Hepatocyte (in vitro differentiated cells): ENCODE measurements around the gene OR6M1. TPM values are rescaled to one million over a fixed set of nuclear protein-coding genes. Genes with fewer than 3 reads are reported as not detected.

Source experiments
- DNase-seq: peaks from one replicate; pipeline ENCODE4 v3.0.0-alpha.2; 2016; ENCODE audit warnings: low spot score
- H2AFZ ChIP-seq: fragments of 200-600 bp; sonication (generic); 2 replicates; pipeline ENCODE4 v1.6.0; 2016; ENCODE audit warnings: antibody characterized with exemption, mild to moderate bottlenecking
- H3K27ac ChIP-seq: fragments of 200-600 bp; sonication (generic); 2 replicates; pipeline ENCODE4 v1.5.1; 2016; ENCODE audit warnings: mild to moderate bottlenecking
- H3K27me3 ChIP-seq: fragments of 200-600 bp; sonication (generic); 2 replicates; pipeline ENCODE4 v1.6.1; 2016
- H3K36me3 ChIP-seq: fragments of 200-600 bp; sonication (generic); replicated peaks from 2 replicates; pipeline ENCODE4 v1.5.1; 2016; ENCODE audit warnings: low read depth; ENCODE audit not compliant: insufficient read depth
- H3K4me1 ChIP-seq: fragments of 200-600 bp; sonication (generic); 2 replicates; pipeline ENCODE4 v1.5.1; 2016; ENCODE audit warnings: mild to moderate bottlenecking, moderate library complexity; ENCODE audit not compliant: insufficient read depth
- H3K4me2 ChIP-seq: fragments of 200-600 bp; sonication (generic); 2 replicates; pipeline ENCODE4 v1.6.0; 2016
- H3K4me3 ChIP-seq: fragments of 200-600 bp; sonication (generic); 2 replicates; pipeline ENCODE4 v1.5.1; 2016; ENCODE audit warnings: mild to moderate bottlenecking
- H3K79me2 ChIP-seq: fragments of 200-600 bp; sonication (generic); 2 replicates; pipeline ENCODE4 v1.6.0; 2017; ENCODE audit warnings: mild to moderate bottlenecking
- H3K9me2 ChIP-seq: fragments of 200-600 bp; sonication (generic); replicated peaks from 2 replicates; pipeline ENCODE4 v1.6.0; 2017; ENCODE audit warnings: mild to moderate bottlenecking; ENCODE audit not compliant: insufficient read depth
- H3K9me3 ChIP-seq: fragments of 200-600 bp; sonication (generic); 2 replicates; pipeline ENCODE4 v1.5.1; 2016; ENCODE audit warnings: low read depth, mild to moderate bottlenecking
- H4K20me1 ChIP-seq: fragments of 200-600 bp; sonication (generic); 2 replicates; pipeline ENCODE4 v1.6.0; 2016; ENCODE audit warnings: mild to moderate bottlenecking; ENCODE audit not compliant: insufficient read depth, poor library complexity, severe bottlenecking
- CTCF ChIP-seq: fragments of 200-600 bp; sonication (generic); IDR thresholded peaks from 2 replicates; pipeline ENCODE4 v1.5.1; 2016; ENCODE audit warnings: antibody characterized with exemption, mild to moderate bottlenecking; ENCODE audit not compliant: poor library complexity
- EZH2 ChIP-seq: fragments of 200-600 bp; sonication (generic); IDR thresholded peaks from 2 replicates; pipeline ENCODE4 v1.6.1; 2016; ENCODE audit warnings: antibody characterized with exemption, mild to moderate bottlenecking, borderline replicate concordance
- EZH2phosphoT487 ChIP-seq: fragments of 200-600 bp; sonication (generic); IDR thresholded peaks from one replicate; pipeline ENCODE4 v1.6.1; 2018; ENCODE audit warnings: antibody characterized with exemption, mild to moderate bottlenecking, low read depth, moderate library complexity; ENCODE audit not compliant: unreplicated experiment, severe bottlenecking
- WGBS: methylation state at CpG from one replicate; pipeline ENCODE4 v1.1.6; 2016; ENCODE audit warnings: low lambda C conversion rate; ENCODE audit errors: missing lambda C conversion rate; 5-methylcytosine and 5-hydroxymethylcytosine counted together
- polyA plus RNA-seq: library from polyadenylated mRNA; unstranded; fragments of >200 nt; fragmentation: Nextera tagmentation; extraction: Ambion mirVana; gene quantifications from 2 replicates; pipeline ENCODE4 v1.2.1, GENCODE V29; 2016
- total RNA-seq: library from RNA; depleted of rRNA; stranded (reverse); fragments of >200 nt; gene quantifications from 2 replicates; pipeline ENCODE4 v1.2.3, GENCODE V29; 2014

The OR6M1 gene
- total and polyA plus RNA-seq, 2 experiments from 2014 or later, result not detected

- no peaks in the 10 kb centered on the region for H3K9me3 ChIP-seq
- H3K4me1 ChIP-seq, result no peaks in the 10 kb centered on the region
- H3K27ac ChIP-seq, result no peak overlapping the region
- 79% methylated on average over 2 of the region's 2 CpGs for WGBS
- no peak for DNase-seq
- no peaks in the 10 kb centered on the region for H4K20me1 ChIP-seq
- no peak for TF ChIP-seq EZH2
- TF ChIP-seq CTCF, result no peak
- no peak for TF ChIP-seq EZH2phosphoT487
- no peaks in the 10 kb centered on the region for H3K79me2 ChIP-seq
- no peak overlapping the region for H3K4me2 ChIP-seq
- H3K36me3 ChIP-seq, result no peaks in the 10 kb centered on the region
- H3K9me2 ChIP-seq, result no peaks in the 10 kb centered on the region
- no peak overlapping the region for H2AFZ ChIP-seq
- no peak overlapping the region for H3K4me3 ChIP-seq
- no peaks in the 10 kb centered on the region for H3K27me3 ChIP-seq
These were observed 26.9 kb upstream of the OR6M1 start for GRCh38 chr11:123833095-123833494.

- no peaks in the 10 kb centered on the region for H3K9me2 ChIP-seq
- H3K79me2 ChIP-seq, result no peaks in the 10 kb centered on the region
- no peak overlapping the region for H2AFZ ChIP-seq
- no peak for DNase-seq
- H3K27ac ChIP-seq, result no peak overlapping the region
- TF ChIP-seq EZH2phosphoT487 (no peak), CTCF (no peak), EZH2 (no peak)
- no peaks in the 10 kb centered on the region for H4K20me1 ChIP-seq
- 84% methylated on average over 7 of the region's 7 CpGs for WGBS
- no peak overlapping the region for H3K4me3 ChIP-seq
- H3K4me2 ChIP-seq, result no peak overlapping the region
- H3K36me3 ChIP-seq, result no peaks in the 10 kb centered on the region
- no peaks in the 10 kb centered on the region for H3K27me3 ChIP-seq
- no peaks in the 10 kb centered on the region for H3K4me1 ChIP-seq
- H3K9me3 ChIP-seq, result no peaks in the 10 kb centered on the region
These were observed 23.6 kb upstream of the OR6M1 start for GRCh38 chr11:123829745-123830144.

- H3K27me3 ChIP-seq, result no peaks in the 10 kb centered on the region
- H3K27ac ChIP-seq, result peak overlapping the region; percentile 92
- no peak overlapping the region for H2AFZ ChIP-seq
- no peaks in the 10 kb centered on the region for H3K9me2 ChIP-seq
- TF ChIP-seq EZH2 (no peak), CTCF (no peak), EZH2phosphoT487 (no peak)
- WGBS, result 11% methylated on average over 3 of the region's 3 CpGs
- no peaks in the 10 kb centered on the region for H3K9me3 ChIP-seq
- no peaks in the 10 kb centered on the region for H3K36me3 ChIP-seq
- no peaks in the 10 kb centered on the region for H3K4me1 ChIP-seq
- peak overlapping the region; percentile 63 for H3K4me2 ChIP-seq
- no peaks in the 10 kb centered on the region for H4K20me1 ChIP-seq
- DNase-seq, result peak; percentile 54
- H3K4me3 ChIP-seq, result no peak overlapping the region
- H3K79me2 ChIP-seq, result no peaks in the 10 kb centered on the region
These were observed 16.4 kb upstream of the OR6M1 start for GRCh38 chr11:123822599-123822998.

- peak overlapping the region; percentile 92 for H3K27ac ChIP-seq
- H3K79me2 ChIP-seq, result no peaks in the 10 kb centered on the region
- H2AFZ ChIP-seq, result no peak overlapping the region
- TF ChIP-seq EZH2phosphoT487 (no peak), EZH2 (no peak), CTCF (no peak)
- no peaks in the 10 kb centered on the region for H3K4me1 ChIP-seq
- no peaks in the 10 kb centered on the region for H4K20me1 ChIP-seq
- H3K9me3 ChIP-seq, result no peaks in the 10 kb centered on the region
- 9% methylated on average over 2 of the region's 2 CpGs for WGBS
- H3K4me2 ChIP-seq, result peak overlapping the region; percentile 63
- no peaks in the 10 kb centered on the region for H3K27me3 ChIP-seq
- H3K9me2 ChIP-seq, result no peaks in the 10 kb centered on the region
- no peak overlapping the region for H3K4me3 ChIP-seq
- no peaks in the 10 kb centered on the region for H3K36me3 ChIP-seq
- peak; percentile 49 for DNase-seq
These were observed 15.9 kb upstream of the OR6M1 start for GRCh38 chr11:123822032-123822431.
